ENCODE results near the gene SOWAHC.
"Not testable (repeated sequence)": the region's sequence is repeated elsewhere in the genome, so short reads cannot be mapped to it uniquely, and the experiment has no call there.

SOWAHC gene, protein sequence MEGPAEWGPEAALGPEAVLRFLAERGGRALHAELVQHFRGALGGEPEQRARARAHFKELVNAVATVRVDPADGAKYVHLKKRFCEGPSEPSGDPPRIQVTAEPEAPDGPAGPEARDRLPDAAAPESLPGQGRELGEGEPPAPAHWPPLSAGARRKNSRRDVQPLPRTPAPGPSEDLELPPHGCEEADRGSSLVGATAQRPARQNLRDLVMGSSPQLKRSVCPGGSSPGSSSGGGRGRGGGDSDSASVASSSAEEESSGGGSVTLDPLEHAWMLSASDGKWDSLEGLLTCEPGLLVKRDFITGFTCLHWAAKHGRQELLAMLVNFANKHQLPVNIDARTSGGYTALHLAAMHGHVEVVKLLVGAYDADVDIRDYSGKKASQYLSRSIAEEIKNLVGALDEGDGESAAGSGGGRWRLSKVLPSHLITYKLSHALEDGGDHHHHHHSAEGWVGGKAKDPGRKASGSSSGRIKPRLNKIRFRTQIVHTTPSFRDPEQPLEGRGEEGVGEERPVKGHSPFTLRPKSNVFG

DNA sequence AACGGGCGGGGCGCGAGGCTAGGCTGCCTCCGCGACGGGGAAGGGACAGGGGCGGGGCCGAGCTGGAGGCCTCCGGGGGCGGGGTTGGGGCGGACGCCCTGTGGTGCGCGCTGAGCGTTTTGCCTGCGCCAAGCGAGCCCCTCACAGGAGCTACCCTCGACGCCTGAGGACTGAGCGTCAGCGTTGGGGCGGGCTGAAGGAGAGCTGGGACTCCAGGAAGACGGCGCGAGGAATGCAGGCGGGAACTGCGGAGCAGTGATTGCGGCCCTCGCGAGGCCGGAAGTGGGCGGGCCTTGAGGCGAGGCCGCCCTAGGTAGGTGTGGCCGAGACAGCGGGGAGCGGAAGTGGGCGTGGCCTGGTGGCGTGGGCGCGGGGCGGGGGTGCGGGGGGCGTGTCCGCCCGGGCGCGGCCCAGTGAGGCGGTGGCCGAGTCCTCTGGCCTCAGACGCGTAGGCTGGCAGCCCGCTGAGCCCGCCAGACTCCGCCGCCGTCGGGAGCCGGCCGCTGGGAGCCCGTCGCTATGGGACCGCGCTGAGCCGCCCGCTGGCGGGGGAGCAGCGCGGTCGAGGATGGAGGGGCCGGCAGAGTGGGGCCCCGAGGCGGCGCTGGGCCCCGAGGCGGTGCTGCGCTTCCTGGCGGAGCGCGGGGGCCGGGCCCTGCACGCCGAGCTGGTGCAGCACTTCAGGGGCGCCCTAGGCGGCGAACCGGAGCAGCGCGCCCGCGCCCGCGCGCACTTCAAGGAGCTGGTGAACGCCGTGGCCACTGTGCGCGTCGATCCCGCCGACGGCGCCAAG, at the start of gene SOWAHC, which contains the start of gene SEPTIN10:
SOWAHC (plus strand) TSS at position 443 of the 793 bp plus-strand sequence; CDS start at position 569, 126 bp downstream.
SEPTIN10 (minus strand) TSS at position 45 of the 793 bp plus-strand sequence. CDS start 139 bp downstream, outside the sequence.
- DNase-seq (ENCODE audit: low read depth, low spot score), result peak; percentile 96

DNA sequence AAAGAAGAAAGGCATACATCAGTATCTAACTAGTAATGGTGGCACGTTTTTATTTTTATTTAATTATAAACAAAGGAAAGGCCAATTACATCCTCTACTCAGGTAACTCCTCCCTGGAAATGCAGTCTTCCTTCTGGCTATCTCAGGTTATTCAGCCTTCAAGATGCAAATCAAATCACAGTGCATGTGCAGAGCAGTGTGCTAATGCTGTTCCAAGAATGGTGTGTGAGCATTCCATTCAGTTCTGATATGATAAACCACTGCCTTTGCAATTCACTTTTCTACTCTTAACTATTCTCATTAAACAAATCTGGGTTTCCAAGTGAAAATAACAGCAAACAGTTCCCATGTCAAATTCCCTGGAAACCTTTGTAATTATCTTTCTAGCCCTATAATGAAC, 38.8 kb upstream of the SOWAHC start:
- DNase-seq (ENCODE audit: low read depth, low spot score), result no peak

DNA sequence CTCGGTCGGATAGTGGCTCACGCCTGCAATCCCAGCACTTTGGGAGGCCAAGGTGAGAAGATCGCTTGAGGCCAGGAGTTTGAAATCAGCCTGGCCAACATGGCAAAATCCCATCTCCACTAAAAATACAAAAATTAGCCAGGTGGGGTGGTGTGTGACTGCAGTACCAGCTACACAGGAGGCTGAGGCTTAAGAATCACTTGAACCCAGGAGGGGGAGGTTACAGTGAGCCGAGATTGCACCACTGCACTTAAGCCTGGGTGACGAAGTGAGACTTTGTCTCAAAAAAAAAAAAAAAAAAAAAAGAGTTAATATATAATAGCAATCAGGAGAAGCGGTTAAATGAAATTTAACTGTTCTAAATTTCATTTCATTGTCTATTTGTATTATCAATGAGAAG, 36.5 kb upstream of the SOWAHC start:
- not testable (repeated sequence) for DNase-seq (ENCODE audit: low read depth, low spot score)

DNA sequence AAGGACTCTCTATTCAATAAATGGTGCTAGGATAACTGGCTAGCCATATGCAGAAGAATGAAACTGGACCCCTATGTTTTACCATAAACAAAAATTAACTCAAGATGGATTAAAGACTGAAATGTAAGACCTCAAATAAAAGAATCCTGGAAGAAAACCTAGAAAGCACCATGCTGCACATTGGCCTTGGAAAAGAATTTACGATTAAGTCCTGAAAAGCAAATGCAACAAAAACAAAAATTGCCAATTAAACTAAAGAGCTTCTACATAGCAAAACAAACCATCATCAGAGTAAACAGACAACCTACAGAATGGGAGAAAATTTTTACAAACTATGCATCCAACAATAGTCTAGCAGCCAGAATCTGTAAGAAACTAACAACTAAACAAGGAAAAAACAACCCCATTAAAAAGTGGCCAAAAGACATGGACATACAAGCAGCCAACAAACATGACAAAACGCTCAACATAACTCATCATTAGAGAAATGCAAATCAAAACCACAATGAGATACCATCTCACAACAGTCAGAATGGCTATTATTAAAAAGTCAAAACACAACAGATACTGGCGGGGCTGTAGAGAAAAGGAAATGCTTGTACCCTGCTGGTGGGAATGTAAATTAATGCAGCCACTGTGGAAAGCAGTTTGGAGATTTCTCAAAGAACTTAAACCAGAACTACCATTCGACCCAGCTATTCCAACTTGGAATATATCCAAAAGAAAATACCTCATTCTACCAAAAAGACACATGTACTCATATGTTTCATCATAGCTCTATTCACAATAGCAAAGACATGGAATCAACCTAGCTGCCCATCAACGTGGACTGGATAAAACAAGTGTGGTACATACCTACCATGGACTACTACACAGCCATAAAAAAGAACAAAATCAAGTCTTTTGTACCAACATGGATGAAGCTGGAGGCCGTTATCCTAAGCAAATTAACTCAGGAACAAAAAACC, 31.0 kb upstream of the SOWAHC start:
- no peak for DNase-seq (ENCODE audit: low read depth, low spot score)

DNA sequence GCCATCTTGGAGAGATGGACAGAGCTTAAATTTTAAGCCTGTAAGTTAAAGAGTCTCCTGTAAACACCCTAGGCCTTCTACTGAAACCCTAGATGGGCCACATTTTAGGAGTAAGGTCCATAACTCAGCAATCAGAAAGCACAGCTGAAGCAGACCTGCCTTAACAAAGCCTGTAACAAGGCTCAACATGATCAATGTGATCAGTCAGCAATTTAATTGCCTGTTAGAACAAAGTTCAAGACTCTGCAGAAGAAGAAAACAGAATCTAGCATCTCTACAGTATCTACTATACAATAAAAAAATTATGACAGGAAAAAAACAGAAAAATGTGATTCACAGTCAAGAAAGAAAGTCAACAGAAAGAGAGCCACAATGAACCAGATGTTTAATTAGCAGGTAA, 27.5 kb upstream of the SOWAHC start:
- no peak for DNase-seq (ENCODE audit: low read depth, low spot score)

DNA sequence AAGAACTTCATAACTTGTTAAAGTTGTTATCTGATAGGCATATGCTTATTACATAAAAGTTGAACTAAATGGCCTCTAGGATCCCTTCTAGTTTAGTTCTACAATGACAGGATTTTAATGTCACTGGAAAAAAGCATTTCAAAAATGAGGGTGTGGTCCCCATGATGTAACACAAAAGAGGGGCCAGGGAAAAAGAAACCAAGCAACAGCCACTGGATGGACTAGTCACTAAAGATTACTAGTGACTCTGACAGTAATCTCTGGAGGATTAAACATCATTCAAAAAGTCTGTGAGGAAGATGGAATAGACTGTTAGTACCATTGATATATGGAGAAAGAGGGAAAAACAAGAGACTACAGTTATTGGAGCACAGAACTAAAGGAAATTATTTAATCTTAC, 23.0 kb upstream of the SOWAHC start:
- no peak for DNase-seq (ENCODE audit: low read depth, low spot score)

DNA sequence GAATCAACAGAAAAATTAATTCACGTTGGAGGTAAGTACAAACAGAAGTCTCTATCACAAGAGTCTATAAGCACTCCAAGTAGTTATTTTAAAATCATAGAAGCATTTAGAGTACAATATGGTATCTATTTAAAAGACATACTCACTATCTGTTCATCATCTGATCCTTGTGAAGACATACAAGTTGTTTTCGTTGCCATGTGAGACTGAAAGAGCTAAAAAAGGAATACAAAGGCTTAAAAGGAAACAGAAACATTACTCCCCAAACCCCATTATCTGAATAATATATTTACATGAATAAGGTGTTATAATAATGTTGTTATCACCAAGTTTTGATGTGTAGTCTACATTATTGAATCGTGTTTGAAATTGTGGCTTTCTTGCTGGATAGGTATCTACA, 21.3 kb upstream of the SOWAHC start:
- no peak for DNase-seq (ENCODE audit: low read depth, low spot score)

DNA sequence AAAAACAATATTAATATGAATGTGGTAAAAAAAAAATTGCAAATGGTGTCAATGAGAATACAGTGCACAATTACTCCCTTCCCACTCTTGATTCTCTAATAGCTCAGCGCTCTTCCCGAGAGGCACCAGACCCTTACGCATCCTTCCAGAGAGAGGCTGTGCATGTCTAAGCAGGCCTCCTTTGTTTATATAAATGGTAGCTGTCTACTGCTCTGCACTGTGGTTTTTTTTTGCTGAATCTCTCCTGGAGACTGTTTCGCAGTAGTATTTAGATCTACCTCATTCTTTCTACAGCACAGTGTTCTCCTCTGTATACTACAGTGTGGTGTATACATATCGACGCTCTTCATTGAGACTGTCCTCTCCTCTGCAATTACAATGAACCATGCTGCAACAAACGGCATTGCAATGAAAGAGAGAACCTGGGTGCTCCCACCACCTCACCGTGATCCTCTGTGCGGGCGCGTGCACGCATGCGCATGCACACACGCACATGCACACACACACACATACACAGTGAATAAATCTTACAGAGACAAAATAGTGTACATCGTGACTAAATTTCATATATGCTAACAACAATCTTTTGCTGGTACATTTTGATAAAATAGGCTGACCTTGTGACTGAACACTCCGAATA, 19.8 kb upstream of the SOWAHC start:
- no peak for DNase-seq (ENCODE audit: low read depth, low spot score)

DNA sequence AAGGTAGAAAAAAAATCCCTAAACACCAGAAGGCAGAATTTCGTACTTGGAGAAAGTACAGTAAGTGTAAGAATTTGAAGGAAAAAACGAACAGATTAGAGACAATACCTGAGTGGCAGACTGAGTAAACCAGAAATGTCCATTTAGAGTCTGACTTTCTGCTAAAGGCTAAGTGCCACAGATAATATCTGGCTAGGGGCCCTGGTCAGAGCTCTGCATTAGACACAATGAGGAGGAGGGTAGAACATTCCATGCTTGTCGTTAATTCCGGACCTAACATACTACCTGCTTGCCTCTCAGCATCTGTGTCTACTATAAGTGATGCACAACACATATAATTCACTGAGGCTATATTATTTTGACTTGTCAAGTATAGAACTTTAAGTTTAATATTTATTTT, 18.5 kb upstream of the SOWAHC start:
- no peak for DNase-seq (ENCODE audit: low read depth, low spot score)

DNA sequence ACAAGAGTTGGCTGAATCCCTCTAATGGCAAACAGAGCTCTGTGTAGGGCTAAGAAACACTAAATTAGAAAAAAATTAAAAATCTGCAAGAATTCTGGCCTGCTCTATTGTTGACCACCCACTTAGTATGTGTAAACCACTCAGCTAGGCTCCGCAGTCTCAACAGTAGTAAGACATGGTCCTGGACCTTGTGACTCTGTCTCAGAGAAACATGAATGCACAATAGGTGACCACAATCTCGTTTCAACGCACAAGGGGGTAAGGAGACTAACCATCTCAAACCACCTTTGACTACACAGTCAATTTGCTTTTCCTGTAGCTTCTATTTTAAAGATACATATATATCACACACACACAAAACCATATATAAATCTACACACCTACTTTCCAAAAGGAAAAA, 16.9 kb upstream of the SOWAHC start:
- DNase-seq (ENCODE audit: low read depth, low spot score), result no peak

DNA sequence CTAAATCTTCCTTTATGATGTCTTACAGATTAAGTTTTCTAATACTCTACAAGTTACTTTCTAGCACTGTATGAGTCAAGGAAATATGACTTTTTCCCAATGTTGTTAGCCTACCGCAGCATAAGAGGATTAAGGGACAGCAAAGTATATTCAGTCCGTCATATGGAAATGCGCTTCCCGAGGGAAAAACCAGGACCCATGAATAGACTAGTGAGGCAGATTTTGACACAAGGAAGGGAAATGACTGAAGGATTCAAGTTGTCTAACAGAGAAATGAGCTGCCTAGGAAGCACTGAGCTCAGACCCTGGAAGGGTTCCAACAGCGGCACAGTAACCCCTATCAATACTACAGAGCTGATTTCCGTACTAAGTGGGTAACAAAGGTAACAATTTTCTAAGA, 12.4 kb upstream of the SOWAHC start:
- DNase-seq (ENCODE audit: low read depth, low spot score), result no peak

DNA sequence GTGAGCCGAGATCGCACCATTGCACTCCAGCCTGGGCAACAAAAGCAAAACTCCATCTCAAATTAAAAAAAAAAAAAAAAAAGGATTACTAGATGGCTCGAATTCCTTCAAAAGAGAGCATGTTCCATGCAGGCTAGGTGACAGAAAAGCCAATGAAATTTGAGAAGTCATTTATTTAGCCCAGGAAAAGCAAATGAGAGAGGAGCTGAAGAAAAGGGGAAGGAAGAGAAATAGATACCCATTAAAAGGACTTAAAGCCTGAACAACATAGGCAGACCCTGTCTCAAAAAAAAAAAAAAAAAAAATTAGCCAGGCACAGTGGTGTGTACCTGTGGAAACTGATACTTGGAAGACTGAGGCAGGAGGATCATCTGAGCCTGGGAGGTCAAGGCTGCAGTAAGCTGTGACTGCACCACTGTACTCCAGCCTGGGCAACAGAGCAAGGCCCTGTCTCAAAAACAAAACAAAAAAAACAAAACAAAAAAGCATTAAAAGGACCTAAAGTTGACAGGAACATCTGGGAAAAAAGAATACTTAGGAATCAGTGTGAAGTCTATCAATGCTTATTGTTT, 11.5 kb upstream of the SOWAHC start:
- DNase-seq (ENCODE audit: low read depth, low spot score), result no peak

DNA sequence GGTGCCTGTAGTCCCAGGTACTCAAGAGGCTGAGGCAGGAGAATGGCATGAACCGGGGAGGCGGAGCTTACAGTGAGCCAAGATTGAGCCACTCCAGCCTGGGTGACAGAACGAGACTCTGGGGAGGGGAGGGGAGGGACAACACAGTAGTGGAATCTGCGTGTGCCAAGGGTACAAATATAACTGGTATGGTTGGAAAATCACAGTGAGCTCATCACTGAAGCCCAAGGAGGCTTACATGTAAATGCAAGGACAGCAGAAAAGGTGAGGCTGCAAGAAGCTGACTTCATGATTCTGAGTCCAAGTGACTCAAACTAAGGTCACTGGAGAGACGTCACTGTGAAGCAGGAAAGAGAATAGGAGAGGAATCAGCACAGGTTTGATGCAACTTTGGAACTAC, 9.6 kb upstream of the SOWAHC start:
- DNase-seq (ENCODE audit: low read depth, low spot score), result no peak

DNA sequence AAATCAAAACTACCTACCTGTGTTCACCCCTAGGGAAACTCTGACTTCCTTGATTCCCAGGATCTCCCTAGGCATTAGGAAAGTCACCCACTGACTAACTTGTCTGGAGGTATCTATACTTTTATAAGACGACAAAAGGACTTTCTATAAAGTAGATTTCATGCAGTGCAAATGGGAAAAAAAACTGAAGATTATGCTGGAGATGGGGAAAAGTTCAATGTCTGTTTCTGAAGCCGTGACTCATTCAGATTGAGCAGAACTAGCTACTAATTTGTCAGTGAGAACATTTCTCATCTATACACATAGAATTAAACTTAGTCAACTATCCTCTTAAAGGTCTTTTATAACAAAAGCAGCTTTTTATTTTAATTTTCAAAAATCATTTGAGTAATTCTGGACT, 6.4 kb upstream of the SOWAHC start:
- DNase-seq (ENCODE audit: low read depth, low spot score), result no peak

DNA sequence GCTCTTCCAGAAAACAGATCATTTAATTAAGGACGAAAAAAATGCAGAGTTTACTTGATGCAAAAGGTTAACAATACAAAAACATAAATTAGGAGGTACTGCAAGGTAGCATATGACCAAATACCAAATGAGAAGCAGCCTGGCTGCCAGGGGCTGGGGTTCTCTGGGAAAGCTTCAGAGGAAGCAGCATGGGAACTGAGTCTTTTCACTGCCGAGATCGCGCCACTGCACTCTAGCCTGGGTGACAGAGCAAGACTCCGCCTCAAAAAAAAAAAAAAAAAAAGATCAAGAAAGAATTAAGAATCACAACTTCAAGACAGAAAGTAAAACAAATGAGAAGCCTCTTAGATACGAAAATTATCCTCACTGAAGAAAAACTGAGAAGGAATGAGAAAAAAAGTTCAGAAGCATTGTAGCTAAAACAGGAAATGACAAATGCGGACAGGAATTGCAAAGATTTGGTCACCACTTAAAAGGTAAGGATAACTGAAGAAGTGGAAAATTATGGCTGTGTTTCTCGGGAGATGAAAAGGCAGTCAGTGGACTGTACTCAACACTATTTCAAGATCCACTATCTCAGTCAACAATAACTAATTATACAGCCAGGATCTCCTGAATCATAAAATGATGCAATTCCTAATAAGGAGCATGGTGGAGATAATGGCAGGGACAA, 4.7 kb upstream of the SOWAHC start:
- DNase-seq (ENCODE audit: low read depth, low spot score), result no peak

DNA sequence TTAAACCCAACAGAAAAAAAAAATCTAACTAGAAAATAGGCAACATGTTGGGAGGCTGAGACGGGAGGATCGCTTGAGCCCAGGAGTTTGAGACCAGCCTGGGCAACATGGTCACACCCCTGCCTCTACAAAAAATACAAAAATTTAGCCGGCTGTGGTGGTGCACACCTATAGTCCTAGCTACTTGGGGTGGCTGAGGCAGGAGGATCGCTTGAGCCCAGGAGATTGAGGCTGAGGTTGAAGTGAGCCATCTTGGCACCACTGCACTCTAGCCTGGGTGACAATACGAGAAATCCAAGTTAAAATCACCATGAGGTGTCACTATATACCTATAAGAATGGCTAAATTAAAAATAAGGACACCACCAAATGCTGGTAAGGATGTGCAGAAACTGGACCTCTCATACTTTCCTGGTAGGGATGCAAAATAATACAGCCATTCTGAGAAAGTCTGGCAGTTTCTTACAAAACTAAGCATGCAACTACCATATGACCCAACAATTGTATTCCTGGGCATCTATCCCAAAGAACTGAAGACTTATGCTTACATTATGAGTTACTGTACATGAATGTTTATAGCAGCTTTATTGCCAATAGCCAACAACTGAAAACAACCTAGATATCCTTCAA, 2.6 kb upstream of the SOWAHC start:
- no peak for DNase-seq (ENCODE audit: low read depth, low spot score)

DNA sequence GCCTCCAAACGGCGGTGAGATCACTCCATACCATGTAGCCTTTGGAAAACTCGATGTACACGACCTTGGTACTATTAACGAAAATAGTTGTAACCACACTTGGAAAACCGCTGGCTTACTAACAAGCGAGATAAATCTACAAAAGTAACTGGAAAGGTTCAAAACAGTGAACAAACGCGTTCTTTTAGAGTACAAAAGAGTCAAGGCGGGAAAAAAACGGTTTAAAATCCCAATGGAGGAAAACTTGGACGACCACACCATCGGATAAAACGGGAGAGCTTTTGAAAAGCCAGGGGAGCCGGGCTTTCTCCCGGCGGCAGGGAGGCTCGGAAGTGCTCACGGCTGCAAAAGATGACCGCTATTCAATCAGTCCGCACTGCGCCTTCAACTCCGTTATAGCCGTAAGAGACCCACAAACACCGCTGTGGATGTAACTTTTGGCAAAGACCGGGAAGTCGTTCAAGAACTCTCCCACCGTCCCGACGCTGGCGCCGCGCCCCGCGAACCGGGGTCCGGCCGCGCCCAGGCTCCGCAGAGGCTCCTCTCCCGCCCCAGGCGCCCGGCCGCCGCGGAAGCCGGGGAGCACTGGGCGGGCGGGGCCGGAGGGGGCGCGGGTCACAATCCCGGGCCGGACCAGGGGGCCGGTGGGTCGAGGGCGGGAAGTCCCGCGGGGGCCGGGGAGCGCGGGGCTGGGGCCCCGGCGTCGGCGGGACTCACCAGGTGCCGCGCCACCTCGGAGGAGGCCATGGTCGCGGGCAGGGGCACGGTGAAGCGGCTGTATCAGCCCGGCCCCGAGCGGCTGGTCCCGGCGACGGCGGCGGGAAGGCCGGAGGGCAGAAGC, 863 bp upstream of the SOWAHC start:
- no peak for DNase-seq (ENCODE audit: low read depth, low spot score)

Data from brain pericyte (primary cell).